Right atrium auricular region (tissue), 2 donors: ENCODE measurements around the gene CACNA2D4. TPM values are rescaled to one million over a fixed set of nuclear protein-coding genes. Genes with fewer than 3 reads are reported as not detected.
A peak's percentile ranks its signal among the peaks of the same experiment; 100 is the strongest.

Source experiments
- DNase-seq: peaks from one replicate; pipeline ENCODE4 v3.0.0-alpha.2; 2019; ENCODE audit warnings: low spot score
- H3K27ac ChIP-seq, 2 donors: fragments of 200-600 bp; sonication (generic); 1 replicate in 1 of 2; 2 replicates in 1 of 2; pipeline ENCODE4 v1.5.1; 2016 to 2019
- H3K27me3 ChIP-seq, 2 donors: fragments of 200-600 bp; sonication (generic); one replicate each; pipeline versions ENCODE4 v1.5.1 to v1.6.0; 2017 to 2019
- H3K36me3 ChIP-seq: fragments of 200-600 bp; sonication (generic); one replicate; pipeline ENCODE4 v1.5.1; 2016
- H3K4me1 ChIP-seq, 2 donors: fragments of 200-600 bp; sonication (generic); one replicate each; pipeline versions ENCODE4 v1.5.1 to v1.6.0; 2017 to 2019
- H3K4me3 ChIP-seq, 2 donors: fragments of 200-600 bp; sonication (generic); 1 replicate in 1 of 2; 2 replicates in 1 of 2; pipeline ENCODE4 v1.5.1; 2017 to 2019; ENCODE audit warnings: mild to moderate bottlenecking in 1 of 2, moderate library complexity in 1 of 2
- H3K9me3 ChIP-seq, 2 donors: fragments of 200-600 bp; sonication (generic); one replicate each; pipeline ENCODE4 v1.5.1; 2019
- CTCF ChIP-seq, 2 donors: fragments of 200-600 bp; sonication (generic); IDR thresholded peaks; one replicate each; pipeline ENCODE4 v1.5.1; 2019; ENCODE audit warnings: antibody characterized with exemption in 2 of 2
- total RNA-seq, 2 donors: library from RNA; depleted of rRNA; stranded (reverse); fragments of >200 nt; gene quantifications; one replicate each; pipeline ENCODE4 v1.1.0, GENCODE V29; 2016

CACNA2D4 gene, protein sequence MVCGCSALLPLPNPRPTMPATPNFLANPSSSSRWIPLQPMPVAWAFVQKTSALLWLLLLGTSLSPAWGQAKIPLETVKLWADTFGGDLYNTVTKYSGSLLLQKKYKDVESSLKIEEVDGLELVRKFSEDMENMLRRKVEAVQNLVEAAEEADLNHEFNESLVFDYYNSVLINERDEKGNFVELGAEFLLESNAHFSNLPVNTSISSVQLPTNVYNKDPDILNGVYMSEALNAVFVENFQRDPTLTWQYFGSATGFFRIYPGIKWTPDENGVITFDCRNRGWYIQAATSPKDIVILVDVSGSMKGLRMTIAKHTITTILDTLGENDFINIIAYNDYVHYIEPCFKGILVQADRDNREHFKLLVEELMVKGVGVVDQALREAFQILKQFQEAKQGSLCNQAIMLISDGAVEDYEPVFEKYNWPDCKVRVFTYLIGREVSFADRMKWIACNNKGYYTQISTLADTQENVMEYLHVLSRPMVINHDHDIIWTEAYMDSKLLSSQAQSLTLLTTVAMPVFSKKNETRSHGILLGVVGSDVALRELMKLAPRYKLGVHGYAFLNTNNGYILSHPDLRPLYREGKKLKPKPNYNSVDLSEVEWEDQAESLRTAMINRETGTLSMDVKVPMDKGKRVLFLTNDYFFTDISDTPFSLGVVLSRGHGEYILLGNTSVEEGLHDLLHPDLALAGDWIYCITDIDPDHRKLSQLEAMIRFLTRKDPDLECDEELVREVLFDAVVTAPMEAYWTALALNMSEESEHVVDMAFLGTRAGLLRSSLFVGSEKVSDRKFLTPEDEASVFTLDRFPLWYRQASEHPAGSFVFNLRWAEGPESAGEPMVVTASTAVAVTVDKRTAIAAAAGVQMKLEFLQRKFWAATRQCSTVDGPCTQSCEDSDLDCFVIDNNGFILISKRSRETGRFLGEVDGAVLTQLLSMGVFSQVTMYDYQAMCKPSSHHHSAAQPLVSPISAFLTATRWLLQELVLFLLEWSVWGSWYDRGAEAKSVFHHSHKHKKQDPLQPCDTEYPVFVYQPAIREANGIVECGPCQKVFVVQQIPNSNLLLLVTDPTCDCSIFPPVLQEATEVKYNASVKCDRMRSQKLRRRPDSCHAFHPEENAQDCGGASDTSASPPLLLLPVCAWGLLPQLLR
- total RNA-seq, result 1 to 10 TPM; 1.6 to 4.1 TPM

DNA sequence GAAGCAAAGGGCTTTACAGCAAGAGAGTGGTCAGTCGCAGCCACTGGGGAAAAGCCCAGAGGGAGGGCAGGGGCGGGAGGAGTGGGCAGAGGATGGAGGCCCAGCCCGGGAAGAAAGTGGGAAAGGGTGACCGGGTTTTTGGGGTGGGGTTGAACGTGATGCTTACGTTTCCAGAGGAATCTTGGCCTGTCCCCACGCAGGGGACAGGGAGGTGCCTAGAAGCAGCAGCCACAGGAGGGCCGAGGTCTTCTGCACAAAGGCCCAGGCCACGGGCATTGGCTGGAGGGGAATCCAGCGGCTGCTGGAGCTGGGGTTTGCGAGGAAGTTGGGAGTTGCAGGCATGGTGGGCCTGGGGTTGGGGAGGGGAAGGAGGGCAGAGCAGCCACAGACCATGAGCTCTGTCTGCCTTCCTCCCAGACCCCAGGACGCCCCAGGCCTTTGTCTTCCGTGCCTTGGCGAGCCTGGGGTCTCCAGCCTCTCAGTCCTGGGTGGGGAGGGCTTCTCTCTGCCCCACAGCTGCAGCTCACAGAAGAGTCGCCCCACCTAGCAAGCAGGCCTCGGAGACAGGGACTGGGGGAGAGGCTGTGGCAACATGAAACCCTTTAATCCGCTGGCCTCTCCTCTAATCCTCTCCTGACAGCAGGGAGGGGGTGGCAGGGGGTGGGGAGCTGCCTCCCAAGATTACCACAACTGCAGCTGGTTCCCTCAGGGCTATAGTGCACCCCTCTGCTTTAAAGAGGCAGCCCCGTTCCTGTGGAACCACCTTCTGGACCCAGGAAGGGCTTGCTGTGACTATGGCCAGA lies at the start of gene CACNA2D4:
TSS of gene CACNA2D4 (minus strand) at position 572 of the 803 bp plus-strand sequence. CDS start at position 393, 179 bp downstream.
- peak within 1 kb of the TSS; percentile 18 to 21 for H3K27ac ChIP-seq
- no peaks in the 10 kb centered on the region for H3K27me3 ChIP-seq
- peaks cover 0 to 26% of the 10 kb centered on the region in 2 donors for H3K4me1 ChIP-seq
- no peak for TF ChIP-seq CTCF (IDR thresholded peaks at IDR 0.05)
- H3K36me3 ChIP-seq, result no peaks in the 10 kb centered on the region
- H3K9me3 ChIP-seq, result no peaks in the 10 kb centered on the region
- peak within 1 kb of the TSS in 1 of 2 donors; percentile 26 for H3K4me3 ChIP-seq
- DNase-seq, result peak; percentile 49

DNA sequence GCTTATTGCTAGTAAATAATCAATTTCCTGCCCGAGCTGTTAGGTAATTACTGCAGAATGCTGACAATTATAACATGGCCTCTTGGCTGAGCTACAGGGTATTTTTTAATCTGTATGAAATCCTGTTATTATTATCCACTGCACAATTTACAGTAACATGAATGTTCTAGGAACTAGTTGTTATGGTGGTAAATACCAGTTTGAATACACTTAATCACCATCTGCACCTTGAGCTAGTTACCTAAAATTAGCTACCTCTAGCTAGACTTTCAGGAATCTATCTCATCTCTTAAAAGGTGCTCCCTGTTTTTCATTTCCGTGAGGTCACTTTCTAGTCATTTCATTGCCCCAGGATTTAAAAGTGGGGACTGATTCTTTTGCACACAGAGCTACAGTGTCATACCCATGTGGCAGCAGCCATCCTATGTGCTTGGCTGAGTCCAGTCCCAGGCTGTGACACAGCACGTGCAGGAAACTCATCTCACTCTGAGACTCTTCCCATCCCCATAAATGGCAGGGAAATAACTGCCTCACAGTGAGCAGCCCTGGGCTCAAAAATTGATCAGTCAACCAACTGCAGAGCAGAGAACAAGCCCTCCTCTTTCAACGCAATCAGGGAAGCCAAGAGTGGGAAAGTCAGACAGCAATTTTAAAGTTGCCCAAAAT lies 48.2 kb upstream of the CACNA2D4 start:
- no peak for TF ChIP-seq CTCF (IDR thresholded peaks at IDR 0.05)
- Histone ChIP-seq H3K4me3 (no peak overlapping the region), H3K36me3 (no peaks in the 10 kb centered on the region), H3K9me3 (no peaks in the 10 kb centered on the region), H3K27ac (peak overlapping the region; percentile 24 to 79), H3K4me1 (peaks cover 0 to 10% of the 10 kb centered on the region in 2 donors), H3K27me3 (no peaks in the 10 kb centered on the region)
- DNase-seq, result no peak

DNA sequence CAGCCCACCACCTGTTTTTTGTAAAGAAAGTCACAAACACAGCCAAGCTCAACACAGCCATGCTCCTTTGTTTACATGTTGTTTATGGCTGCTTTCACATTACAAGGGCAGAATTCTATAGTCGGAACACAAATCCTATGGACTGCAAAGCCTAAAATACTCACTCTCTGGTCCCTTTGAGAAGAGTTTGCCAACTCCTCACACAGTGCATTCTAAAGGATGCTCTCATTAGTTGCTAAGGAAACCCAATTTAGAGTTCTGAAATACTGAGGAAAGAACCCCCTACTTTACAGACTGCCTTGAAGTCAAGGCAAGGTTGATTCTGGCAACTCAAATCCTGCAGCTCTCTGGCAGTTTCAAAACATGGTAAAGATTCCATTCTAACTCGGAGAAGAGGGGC lies 47.5 kb upstream of the CACNA2D4 start:
- no peaks in the 10 kb centered on the region for H3K36me3 ChIP-seq
- H3K9me3 ChIP-seq, result no peaks in the 10 kb centered on the region
- DNase-seq, result no peak
- H3K4me1 ChIP-seq, result peaks cover 0 to 10% of the 10 kb centered on the region in 2 donors
- peak overlapping the region in 1 of 2 donors; percentile 79 for H3K27ac ChIP-seq
- TF ChIP-seq CTCF (IDR thresholded peaks at IDR 0.05), result no peak
- H3K27me3 ChIP-seq, result no peaks in the 10 kb centered on the region
- no peak overlapping the region for H3K4me3 ChIP-seq

DNA sequence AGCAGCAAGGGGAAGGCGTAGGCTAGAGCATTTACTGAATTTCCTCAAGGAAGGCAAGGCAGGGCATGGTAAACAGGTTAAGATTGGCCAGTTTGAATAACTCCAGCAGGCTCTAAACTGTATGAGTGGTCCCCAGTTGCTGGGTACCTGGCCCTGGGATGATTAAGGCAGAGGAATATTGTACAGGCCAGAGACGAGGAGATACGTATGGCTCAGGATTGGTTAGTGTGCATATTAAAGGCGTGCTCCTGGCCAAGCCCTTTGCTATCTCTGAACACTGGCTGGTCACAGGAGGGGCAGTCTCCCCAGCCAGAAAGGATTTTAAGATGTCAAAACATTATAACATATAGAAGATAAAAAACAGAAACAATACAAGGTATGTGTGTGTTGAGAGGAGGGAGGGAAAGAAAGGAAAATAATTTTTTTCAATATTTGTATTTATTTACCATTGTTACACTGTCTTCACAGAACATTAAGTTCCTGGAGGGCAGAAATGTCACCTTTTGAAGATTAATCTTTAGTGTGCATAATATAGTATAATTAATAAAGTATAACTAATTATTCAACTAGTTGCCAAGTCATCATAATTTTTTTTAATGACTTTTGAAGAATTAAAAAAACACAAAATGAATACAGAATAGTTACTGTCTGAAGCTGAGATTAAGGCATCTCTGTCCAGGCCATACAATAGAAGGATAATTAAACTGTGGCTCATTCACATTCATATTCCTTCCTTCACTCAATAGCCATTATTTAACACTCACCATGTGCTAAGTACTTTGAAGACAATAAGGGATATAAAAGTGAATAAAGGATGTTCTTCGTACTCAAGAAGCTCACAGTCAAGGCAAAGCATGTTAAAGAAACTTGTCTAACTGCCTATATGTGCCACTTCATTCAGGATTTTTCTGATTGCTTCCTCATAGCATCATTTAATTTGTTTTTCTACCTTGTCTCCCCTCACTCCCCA lies 43.9 kb upstream of the CACNA2D4 start:
- Histone ChIP-seq H3K9me3 (no peaks in the 10 kb centered on the region), H3K4me3 (no peak overlapping the region), H3K36me3 (no peaks in the 10 kb centered on the region), H3K27ac (no peak overlapping the region), H3K27me3 (no peaks in the 10 kb centered on the region), H3K4me1 (no peaks in the 10 kb centered on the region)
- no peak for DNase-seq
- TF ChIP-seq CTCF (IDR thresholded peaks at IDR 0.05), result no peak
